Cardiac septum (tissue), 1 donor: ENCODE measurements around the gene RRAGD. TPM values are rescaled to one million over a fixed set of nuclear protein-coding genes. Genes with fewer than 3 reads are reported as not detected.

Experiments used
- DNase-seq: peaks from one replicate; pipeline ENCODE4 v3.0.0-alpha.2; 2020; ENCODE audit warnings: low spot score
- intact Hi-C: fragments of 100-400 bp; cut with DNase I; formaldehyde crosslinking; loops from one replicate; pipeline ENCODE4 v1.14.0; 2022
- long read RNA-seq: library from polyadenylated mRNA; unstranded; transcript quantifications from one replicate; pipeline ENCODE4 v2.0.0, GENCODE V29; 2021
- total RNA-seq: library from RNA; stranded (reverse); fragmentation: NEBNext Ultra II Directional; extraction: Animal tissue kit (Norgen Biotek cat#: 25700); gene quantifications from one replicate; pipeline ENCODE4 v1.2.1, GENCODE V29; 2021
- donor health status: DM: no; HTN: no; CAD: no.

The RRAGD gene
- 90.5 TPM for total RNA-seq
- long read RNA-seq, full-length matches to known transcripts: 100 of 124 reads
- long read RNA-seq, partial matches to known transcripts: 5 of 124 reads
- long read RNA-seq, other reads (novel, unspliced or antisense): 19 of 124 reads

DNA sequence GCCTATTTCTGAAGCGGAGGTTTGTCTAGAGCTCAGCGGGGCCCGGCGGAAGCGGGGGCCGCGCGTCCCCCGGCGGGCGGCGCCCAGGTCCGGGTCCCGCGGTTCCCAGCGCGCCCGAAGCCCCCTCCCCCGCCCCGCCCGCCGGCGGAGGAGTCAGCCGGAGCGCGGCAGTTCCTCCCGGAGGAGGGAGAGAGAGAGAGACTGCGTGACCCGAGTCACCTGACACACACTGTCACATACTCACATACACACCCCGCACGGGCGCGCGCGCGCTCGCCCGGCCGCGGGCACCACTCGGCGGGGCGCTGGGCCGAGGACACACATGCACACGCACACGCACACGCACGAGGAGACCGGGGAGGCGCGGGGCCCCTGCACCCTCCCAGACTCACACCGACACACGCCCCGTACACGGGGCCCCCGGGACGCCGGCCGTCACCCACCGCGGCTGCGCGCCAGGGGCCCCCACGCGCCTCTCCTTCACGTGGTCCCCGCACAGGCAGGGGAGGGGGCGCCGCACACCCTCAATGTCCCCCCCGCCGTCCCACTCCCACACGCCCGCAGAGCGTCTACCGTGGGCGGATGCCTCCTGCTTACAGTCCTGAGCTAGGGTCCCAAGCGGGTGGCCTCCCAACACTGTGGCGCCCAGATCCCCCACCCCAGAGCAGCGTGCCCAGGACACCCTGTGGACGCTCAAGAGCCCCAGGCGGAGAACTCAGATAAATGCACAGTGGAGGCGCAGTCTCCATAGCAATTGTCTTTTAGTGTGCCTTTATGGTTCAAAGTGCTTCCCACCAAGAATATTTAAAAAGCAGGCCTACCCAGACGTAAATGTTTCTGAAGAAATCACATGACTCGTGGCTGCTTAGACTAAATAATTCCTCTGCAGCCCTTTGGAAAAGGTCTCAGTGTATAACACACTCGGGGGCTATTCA is at the start of gene RRAGD:
Gene RRAGD (minus strand): TSS at position 203 of the 935 bp plus-strand sequence. CDS start 280 bp downstream, outside the sequence.
- DNase-seq: peak; percentile 94
- intact Hi-C loops: loop anchor here (5.0 kb wide), 1 partner anchor 45 kb away; no protein-coding TSS in a partner anchor

GRCh38 chr6:89460713-89461112 is 48.6 kb upstream of the RRAGD start:
- intact Hi-C loops: no loop called here
- DNase-seq: no peak

- intact Hi-C loops: no loop called here
- no peak for DNase-seq
Observed at GRCh38 chr6:89459501-89459900, 47.4 kb upstream of the RRAGD start.

- intact Hi-C loops: no loop called here
- no peak for DNase-seq
Observed at GRCh38 chr6:89458704-89459103, 46.6 kb upstream of the RRAGD start.

- no peak for DNase-seq
- intact Hi-C loops: no loop called here
Observed at GRCh38 chr6:89454300-89454699, 42.2 kb upstream of the RRAGD start.

DNA sequence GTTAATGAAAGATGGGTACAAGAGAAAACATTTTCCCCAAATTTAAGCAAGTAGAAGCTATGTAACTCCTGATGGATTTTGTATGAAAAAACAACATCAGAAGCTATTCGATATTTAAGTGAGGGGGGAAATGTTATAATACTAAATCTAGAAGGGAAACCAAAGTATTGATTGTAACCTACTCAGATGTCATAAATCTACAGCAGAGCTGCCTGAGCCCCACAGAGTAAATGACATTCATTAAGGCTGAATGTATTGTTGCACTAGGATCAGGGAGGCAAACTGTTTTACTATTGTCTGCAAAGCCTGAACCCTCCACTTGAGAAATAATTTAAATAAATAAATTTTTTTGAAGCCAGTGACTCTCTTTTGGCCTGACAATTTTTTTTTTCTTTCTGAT is 40.2 kb upstream of the RRAGD start:
- DNase-seq: no peak
- intact Hi-C loops: no loop called here

DNA sequence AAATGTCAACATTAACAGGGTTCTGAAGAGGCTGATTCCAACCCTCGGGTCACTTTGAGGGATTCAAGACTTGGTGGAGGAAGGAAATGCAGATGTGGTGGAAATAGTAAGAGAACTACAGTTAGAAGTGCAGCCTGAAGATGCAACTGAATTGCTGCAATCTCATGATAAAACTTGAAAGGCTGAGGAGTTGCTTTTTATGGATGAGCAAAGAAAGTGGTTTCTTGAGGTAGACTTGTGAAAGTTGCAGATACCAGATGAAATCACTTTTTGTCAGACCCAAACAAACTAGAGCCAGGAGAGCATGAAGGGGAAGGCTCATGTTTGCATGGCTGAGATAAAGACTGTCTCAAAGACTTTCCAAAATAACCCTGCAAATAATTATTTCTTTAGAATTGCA is 37.1 kb upstream of the RRAGD start:
- DNase-seq: no peak
- intact Hi-C loops: no loop called here

- no peak for DNase-seq
- intact Hi-C loops: no loop called here
Observed at GRCh38 chr6:89443658-89444057, 31.6 kb upstream of the RRAGD start.

GRCh38 chr6:89440200-89440599 is 28.1 kb upstream of the RRAGD start:
- DNase-seq: no peak
- intact Hi-C loops: no loop called here

DNA sequence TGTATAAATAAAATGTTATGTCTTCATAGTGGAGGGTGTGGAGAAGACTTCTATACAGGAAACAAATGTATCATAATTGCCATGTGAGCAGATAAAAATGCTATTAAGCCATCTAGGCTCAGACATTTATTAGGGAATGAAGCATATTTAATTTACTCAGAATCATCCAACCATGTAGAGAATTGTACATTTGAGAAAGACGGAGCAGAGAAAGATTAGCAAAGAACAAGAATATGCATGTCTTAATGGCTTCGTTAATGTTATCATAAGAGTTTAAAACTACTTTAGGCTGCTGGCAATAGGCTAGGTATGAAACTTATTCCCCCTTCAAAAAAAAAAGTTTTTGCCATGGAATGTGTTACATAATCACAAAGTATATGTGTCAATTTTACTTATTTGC is 26.9 kb upstream of the RRAGD start:
- intact Hi-C loops: no loop called here
- no peak for DNase-seq

GRCh38 chr6:89438248-89438647 is 26.2 kb upstream of the RRAGD start:
- DNase-seq: no peak
- intact Hi-C loops: no loop called here

- intact Hi-C loops: no loop called here
- no peak for DNase-seq
Observed at GRCh38 chr6:89436226-89436625, 24.2 kb upstream of the RRAGD start.

- intact Hi-C loops: no loop called here
- DNase-seq: no peak
Observed at GRCh38 chr6:89434954-89435353, 22.9 kb upstream of the RRAGD start.

- intact Hi-C loops: no loop called here
- DNase-seq: no peak
Observed at GRCh38 chr6:89434150-89434499, 22.1 kb upstream of the RRAGD start.

- intact Hi-C loops: no loop called here
- no peak for DNase-seq
Observed at GRCh38 chr6:89433252-89434149, 21.4 kb upstream of the RRAGD start.

DNA sequence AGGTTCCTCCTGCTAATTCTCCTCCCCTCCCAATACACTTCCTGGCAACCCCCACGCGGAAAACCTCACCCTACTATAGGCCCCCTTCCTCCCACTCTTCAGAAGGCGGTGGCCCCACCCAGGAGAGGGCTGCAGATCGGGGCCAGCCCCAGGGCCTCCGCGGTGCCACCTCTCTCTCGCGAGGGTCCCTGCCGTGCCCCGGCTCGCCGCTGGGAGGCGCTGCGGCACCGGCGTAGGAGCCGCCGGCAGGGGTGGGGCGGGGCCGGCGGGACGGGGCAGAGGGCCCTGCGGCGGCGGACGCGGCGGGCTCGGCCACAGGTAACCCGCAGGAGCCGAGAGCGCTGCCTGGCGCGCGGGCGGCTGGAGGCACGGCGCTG is 20.8 kb upstream of the RRAGD start, which contains the start of gene ANKRD6:
Gene ANKRD6 (plus strand): TSS at position 278 of the 377 bp plus-strand sequence. CDS start 133,825 bp downstream, outside the sequence.
- intact Hi-C loops: loop anchor here (1.0 kb wide), 1 partner anchor 177 kb away; no protein-coding TSS in a partner anchor
- peak; percentile 90 for DNase-seq

DNA sequence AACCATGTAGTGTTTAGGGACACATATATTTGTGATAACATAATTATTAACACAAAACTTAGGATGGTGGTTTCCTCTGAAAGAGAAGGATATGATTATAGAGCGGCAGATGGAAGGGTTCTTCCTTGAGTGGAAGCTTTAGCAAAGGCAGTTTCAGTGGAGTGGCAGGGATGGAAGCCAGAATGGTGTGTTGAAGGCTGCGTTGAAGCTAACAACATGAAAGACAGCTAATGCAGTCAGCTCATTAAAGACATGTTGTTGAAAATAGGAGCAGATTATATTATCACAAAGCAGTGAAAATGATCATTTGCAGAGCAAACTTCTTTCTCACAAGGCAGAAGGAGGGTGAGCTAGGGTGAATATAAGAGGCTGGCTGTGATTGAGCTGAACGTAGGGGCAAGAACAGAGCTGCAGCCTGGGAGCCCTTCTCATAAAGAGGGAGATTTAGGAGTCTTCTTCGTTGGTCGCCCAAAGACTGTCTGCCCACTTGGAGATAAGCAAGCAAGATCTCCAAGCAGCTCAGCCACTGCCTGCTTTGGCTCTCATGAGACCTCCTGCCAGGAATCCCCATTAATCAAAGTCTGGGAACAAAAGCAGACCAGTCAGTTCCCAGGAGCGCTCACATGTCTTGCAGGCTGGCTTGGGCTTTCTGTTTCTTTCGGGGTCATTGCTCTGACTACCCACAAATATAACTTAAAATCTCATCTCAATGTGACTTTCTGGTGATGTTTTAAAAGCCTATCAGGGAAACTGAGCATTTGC is 18.3 kb upstream of the RRAGD start:
- DNase-seq: no peak
- intact Hi-C loops: no loop called here

- DNase-seq: no peak
- intact Hi-C loops: no loop called here
Observed at GRCh38 chr6:89416796-89417195, 4.7 kb upstream of the RRAGD start.

DNA sequence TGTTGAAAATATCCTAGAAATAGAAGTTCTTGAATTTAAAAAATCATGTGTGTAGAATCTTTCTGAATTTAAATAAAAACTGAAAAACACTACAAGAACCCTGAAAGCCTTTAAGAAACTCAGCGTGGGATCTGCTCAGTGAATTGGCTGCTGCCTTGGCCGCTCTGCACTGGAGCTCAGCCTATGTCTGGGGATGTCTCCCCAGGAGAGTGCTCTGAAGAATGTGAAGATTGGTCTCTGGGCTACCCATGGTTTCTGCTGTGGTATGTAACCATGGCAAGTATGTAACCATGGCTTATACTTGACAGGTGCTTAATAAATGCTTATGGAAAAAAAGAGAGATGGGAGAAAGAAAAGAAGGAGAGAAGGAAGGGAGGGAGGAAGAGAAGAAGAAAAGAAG is 3.1 kb upstream of the RRAGD start:
- no peak for DNase-seq
- intact Hi-C loops: no loop called here
